GM12873 (cell line): Measurements from ENCODE around the gene MBNL2.

Source experiments
- TF ChIP-seq, protein P1 (sequence below): IDR thresholded peaks from 2 replicates; pipeline ENCODE4 v1.5.1; 2012; ENCODE audit warnings: low read depth, mild to moderate bottlenecking, moderate library complexity, low read length, control low read depth; ENCODE audit not compliant: insufficient read depth; ENCODE audit errors: missing control alignments

MBNL2 gene

DNA sequence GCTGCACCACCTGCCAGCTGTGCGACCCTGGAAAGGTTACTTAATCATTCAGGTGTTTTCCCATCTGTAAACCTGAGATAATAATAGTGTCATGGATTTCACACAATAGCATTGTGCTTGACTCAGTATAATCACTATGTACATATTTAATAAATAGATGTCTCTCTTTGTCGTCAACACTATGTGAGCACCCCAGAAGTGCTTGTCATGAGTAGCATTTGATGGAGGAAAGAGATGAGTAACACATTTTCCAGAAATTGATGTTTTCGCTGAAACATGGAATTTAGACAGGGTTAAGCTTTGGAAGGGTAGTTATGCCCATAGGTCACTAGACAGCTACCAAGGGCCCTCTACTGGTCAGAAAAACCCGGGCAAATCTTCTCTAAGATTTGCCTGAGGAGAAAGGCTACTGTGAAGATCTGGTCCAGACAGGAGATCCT, 9.5 kb upstream of the MBNL2 start:
- TF ChIP-seq, protein P1, sequence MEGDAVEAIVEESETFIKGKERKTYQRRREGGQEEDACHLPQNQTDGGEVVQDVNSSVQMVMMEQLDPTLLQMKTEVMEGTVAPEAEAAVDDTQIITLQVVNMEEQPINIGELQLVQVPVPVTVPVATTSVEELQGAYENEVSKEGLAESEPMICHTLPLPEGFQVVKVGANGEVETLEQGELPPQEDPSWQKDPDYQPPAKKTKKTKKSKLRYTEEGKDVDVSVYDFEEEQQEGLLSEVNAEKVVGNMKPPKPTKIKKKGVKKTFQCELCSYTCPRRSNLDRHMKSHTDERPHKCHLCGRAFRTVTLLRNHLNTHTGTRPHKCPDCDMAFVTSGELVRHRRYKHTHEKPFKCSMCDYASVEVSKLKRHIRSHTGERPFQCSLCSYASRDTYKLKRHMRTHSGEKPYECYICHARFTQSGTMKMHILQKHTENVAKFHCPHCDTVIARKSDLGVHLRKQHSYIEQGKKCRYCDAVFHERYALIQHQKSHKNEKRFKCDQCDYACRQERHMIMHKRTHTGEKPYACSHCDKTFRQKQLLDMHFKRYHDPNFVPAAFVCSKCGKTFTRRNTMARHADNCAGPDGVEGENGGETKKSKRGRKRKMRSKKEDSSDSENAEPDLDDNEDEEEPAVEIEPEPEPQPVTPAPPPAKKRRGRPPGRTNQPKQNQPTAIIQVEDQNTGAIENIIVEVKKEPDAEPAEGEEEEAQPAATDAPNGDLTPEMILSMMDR, result peak; percentile 54

DNA sequence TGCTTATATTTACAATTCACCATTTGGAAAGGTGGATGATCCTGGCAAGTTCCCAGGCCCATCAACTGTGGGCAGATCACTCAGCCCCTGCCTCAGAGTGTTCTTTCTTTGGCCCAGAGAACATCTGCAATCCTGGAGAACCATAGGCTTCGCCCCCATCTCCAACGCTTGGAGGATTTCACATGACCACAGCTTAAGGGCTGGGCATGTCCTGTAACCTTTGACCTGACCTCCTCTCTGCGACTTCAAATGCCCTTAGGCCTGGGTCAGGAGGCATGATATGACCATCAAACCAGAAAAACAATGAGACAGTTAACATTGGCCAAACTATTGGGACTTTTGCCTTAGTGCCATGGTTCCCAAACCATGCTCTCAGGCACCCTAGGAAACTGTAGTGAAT, 7.2 kb upstream of the MBNL2 start:
- TF ChIP-seq, protein P1, result no peak

DNA sequence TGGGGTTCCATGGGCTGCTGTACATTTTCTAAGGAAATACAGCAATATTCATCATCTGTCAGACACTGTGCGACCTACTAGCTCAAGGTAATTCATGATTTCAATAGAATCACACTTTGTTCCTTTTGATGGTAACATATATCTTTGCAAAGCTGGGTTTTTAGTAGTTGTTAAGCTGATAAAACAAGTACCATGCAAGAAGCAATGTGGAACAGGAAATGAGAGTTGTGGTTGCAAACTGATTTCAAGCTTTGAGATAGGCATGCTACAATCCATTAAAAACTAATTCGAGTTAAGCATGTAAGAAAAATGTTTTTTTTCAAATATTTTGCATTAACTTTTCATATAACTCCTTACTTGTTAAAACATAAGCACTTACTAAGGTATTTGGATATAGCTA, 6.8 kb upstream of the MBNL2 start:
- TF ChIP-seq, protein P1, result no peak

DNA sequence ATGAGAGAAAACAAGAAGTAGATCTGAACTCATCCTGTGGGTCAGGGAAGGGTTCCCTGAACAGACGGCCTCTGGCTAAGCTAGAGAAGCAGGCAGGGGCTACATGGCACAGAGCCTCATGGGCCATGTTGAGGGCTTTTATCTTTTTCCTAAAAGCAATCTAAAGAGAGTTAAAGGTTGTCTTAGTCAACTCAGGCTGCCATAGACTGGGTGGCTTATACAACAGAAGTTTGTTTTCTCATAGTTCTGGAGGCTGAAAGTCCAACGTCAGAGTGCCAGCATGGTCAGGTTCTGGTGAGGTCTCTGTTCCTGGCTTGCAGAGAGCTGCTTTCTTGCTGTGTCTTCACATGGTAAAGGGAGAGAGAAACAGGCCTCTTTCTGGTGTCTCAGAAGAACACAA, 2.9 kb upstream of the MBNL2 start:
- TF ChIP-seq, protein P1, result no peak

DNA sequence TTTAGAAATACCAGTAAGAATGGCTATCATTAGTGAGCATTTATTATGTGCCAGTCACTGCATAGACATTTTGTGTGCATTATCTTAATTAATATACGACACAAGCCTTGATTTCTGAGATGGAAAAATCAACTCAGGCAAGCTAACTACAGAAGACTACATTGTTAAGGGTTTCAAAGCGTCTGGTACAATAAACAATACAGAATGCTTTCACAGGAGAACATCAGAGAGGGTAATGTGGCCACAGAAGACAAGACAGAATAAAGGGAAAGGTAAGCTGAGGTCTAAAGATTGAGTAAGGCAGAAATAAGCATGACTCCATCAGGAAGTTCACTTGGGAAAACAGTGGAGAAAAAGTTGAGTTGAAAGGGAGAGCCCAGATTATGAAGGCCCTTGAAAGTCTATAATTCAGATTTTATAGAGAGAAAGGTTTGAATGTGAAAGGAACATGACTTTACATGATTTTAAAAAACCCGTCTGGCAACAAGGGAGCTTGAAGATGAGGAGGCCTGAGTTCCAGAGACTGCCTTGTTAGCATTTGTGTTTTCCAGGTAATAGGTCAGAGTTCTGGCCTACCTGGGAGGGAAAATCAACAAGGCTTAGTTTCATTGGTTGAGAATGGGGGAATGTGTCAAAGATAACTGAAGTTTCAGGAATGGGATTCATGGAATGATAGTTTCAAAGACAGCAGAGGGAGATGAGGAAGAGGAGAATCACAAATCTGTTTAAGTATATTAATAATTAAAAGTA, 1.8 kb upstream of the MBNL2 start:
- TF ChIP-seq, protein P1, result no peak

DNA sequence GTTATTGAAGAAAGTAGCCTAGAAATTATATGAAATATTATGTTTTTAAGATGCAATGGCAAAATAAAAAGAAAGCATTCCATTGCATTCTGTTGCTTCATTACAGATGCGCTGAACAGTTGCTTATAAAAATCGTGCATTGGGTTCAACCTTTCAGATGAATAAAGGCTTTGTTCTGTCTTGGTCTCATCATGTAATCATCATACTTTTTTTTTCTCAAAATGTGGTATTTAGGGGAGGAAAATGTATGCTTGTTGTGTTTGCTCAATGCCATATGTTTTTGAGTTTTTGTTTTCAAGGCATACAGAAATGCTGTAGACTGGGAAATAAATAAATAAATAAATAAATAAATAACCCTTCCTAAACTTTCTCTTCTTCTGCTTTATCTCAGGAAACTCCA, 1.1 kb upstream of the MBNL2 start:
- TF ChIP-seq, protein P1, result no peak

DNA sequence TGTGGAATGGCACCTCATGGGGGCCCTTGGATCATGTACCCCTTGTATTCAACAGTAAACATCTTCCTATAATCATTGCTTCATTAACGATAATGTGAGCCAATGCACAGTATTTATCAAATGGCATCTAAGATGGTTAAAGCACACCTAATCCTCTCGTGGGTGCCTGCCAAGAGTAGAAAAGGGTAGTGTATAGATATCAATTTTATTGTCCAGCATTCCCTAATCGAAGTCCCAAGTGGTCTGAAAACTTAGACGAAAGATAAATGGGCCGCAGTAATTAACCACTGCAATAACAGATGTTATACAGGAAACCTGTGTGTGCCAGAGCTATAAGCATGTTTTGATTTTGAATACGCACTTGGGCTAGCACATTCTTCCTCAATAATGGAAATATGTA, 667 bp upstream of the MBNL2 start:
- TF ChIP-seq, protein P1, result no peak
